Measurements from ENCODE around the gene ZIC5.
"Not testable (repeated sequence)": the region's sequence is repeated elsewhere in the genome, so short reads cannot be mapped to it uniquely, and the experiment has no call there.

The ZIC5 gene

DNA sequence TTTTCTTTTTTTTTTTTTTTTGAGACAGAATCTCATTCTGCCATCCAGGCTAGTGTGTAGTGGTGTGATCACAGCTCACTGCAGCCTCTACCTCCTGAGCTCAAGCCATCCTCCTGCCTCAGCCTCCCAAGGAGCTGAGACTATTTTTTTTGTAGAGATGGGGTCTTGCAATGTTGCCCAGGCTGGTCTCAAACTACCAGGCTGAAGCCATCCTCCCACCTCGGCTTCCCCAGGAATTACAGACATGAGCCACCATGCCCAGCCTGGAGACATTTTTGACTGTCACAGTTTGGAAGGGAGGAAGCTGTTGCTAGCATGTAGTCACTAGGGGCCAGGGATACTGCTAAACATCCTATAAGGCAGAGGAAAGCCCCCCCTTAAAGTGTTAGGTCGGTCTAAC, 23.9 kb downstream of the ZIC5 start:
- no peaks in the 10 kb centered on the region for H3K36me3 Mint-ChIP-seq (ENCODE audit: low read depth)
- no peak overlapping the region for H3K4me3 Mint-ChIP-seq
- DNase-seq, result no peak
- H3K27ac Mint-ChIP-seq, result no peak overlapping the region
- H3K9me3 Mint-ChIP-seq, result peaks cover 3% of the 10 kb centered on the region
- peaks cover 31% of the 10 kb centered on the region for H3K4me1 Mint-ChIP-seq
- no peak for TF ChIP-seq CTCF (IDR thresholded peaks at IDR 0.05)
- peaks cover 48% of the 10 kb centered on the region for H3K27me3 Mint-ChIP-seq (ENCODE audit: low read depth, poor library complexity)

- Mint-ChIP-seq H3K27me3 (ENCODE audit: low read depth, poor library complexity) (peaks cover 40% of the 10 kb centered on the region), H3K4me1 (peaks cover 26% of the 10 kb centered on the region)
- not testable (repeated sequence) for DNase-seq; H3K4me3 Mint-ChIP-seq; H3K27ac Mint-ChIP-seq; H3K36me3 Mint-ChIP-seq (ENCODE audit: low read depth); H3K9me3 Mint-ChIP-seq
These were observed 26.1 kb downstream of the ZIC5 start for GRCh38 chr13:99945515-99945914.

DNA sequence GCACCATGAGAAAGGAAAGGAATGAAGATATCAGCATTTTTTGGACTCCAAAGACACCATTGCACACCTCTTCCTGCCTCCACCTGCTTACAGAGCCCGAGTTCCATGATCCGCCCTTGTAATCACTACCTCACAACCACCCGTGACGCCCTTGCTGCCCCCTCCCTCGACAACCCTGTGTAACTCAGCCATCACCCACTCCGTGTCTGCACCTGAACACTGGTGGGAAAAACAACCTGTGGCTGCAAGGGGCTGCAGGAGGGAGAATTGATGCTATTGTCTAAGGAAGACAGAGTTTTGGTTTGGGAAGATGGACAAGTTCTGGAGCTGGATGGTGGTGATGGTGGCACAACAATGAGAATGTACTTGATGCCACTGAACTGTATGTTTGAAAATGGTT, 27.0 kb downstream of the ZIC5 start:
- H3K4me1 Mint-ChIP-seq, result peaks cover 21% of the 10 kb centered on the region
- no peak overlapping the region for H3K27ac Mint-ChIP-seq
- DNase-seq, result no peak
- H3K9me3 Mint-ChIP-seq, result no peaks in the 10 kb centered on the region
- H3K27me3 Mint-ChIP-seq (ENCODE audit: low read depth, poor library complexity), result peaks cover 31% of the 10 kb centered on the region
- no peak for TF ChIP-seq CTCF (IDR thresholded peaks at IDR 0.05)
- no peaks in the 10 kb centered on the region for H3K36me3 Mint-ChIP-seq (ENCODE audit: low read depth)
- H3K4me3 Mint-ChIP-seq, result no peak overlapping the region

DNA sequence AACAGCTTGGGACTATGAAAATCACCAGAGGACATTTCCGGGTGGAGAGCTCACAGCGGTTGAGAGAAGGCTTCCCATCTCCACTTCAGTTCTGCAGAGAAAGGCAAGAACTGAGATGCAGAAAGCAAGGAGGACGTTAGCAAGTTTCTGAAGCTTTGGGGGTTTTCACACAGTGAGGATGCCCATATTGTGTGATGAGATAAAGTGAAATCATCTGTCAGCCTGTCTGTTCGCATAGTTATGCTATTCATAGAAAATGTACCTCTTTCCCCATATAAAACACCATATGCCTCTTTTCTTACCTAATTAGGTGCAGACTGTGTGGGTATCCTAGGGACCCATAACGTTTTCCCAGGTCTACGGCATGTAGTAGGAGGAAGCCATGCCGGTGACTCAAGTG, 27.5 kb downstream of the ZIC5 start:
- peaks cover 26% of the 10 kb centered on the region for H3K27me3 Mint-ChIP-seq (ENCODE audit: low read depth, poor library complexity)
- no peaks in the 10 kb centered on the region for H3K36me3 Mint-ChIP-seq (ENCODE audit: low read depth)
- H3K4me3 Mint-ChIP-seq, result no peak overlapping the region
- H3K4me1 Mint-ChIP-seq, result peaks cover 16% of the 10 kb centered on the region
- no peaks in the 10 kb centered on the region for H3K9me3 Mint-ChIP-seq
- TF ChIP-seq CTCF (IDR thresholded peaks at IDR 0.05), result no peak
- no peak overlapping the region for H3K27ac Mint-ChIP-seq
- DNase-seq, result no peak

DNA sequence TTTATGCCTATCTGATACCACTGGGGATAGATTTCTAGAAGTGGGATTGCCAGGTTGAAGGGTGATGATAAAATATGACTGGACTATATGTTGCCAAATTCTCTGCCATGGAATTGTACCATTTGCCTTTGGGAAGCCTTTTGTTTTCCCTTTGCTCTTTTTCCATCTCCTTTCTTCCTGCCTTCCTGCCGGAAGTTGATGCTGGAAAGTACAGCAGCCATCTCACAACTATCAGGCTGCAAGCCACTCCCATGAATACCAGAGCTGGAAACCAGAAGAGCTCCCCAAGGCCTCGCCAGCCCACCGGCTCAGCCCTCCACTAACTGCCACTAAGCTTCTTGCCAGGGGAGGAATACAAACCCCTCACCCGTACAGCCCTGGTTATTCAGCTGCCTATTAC, 29.7 kb downstream of the ZIC5 start:
- TF ChIP-seq CTCF (IDR thresholded peaks at IDR 0.05), result no peak
- Mint-ChIP-seq H3K27ac (peak overlapping the region; percentile 39), H3K4me3 (no peak overlapping the region), H3K9me3 (no peaks in the 10 kb centered on the region), H3K27me3 (ENCODE audit: low read depth, poor library complexity) (peaks cover 16% of the 10 kb centered on the region), H3K4me1 (peaks cover 13% of the 10 kb centered on the region), H3K36me3 (ENCODE audit: low read depth) (no peaks in the 10 kb centered on the region)
- no peak for DNase-seq

DNA sequence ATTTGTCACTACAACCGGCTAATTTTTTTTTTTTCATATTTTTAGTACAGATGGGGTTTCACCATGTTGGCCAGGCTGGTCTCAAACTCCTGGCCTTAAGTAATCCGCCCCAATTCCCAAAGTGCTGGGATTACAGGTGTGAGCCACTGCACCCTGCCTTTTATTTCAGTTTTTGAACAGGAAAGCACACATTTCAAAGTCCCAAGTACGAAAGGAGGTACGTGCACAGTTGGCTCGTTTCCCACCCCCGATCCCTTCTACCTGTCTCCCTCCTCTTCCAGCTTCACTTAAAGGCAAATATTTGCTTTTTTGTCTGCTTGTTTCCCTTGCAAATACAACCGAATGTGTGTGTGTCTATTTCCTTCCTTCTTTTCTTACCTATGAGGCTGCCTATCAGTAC, 30.5 kb downstream of the ZIC5 start:
- no peaks in the 10 kb centered on the region for H3K9me3 Mint-ChIP-seq
- no peak overlapping the region for H3K27ac Mint-ChIP-seq
- peaks cover 16% of the 10 kb centered on the region for H3K27me3 Mint-ChIP-seq (ENCODE audit: low read depth, poor library complexity)
- H3K36me3 Mint-ChIP-seq (ENCODE audit: low read depth), result no peaks in the 10 kb centered on the region
- no peak for TF ChIP-seq CTCF (IDR thresholded peaks at IDR 0.05)
- peaks cover 7% of the 10 kb centered on the region for H3K4me1 Mint-ChIP-seq
- no peak for DNase-seq
- H3K4me3 Mint-ChIP-seq, result no peak overlapping the region

Data from nephron progenitor cell (in vitro differentiated cells).